HepG2 (cell line): ENCODE data around the gene NCOA4. TPM values are rescaled to one million over a fixed set of nuclear protein-coding genes. Genes with fewer than 3 reads are reported as not detected.

Experiments used
- ATAC-seq: fragments of 200-7000 bp; cut with Tn5 transposase; 3 replicates; pipeline ENCODE4 v1.9.1; 2020; ENCODE audit warnings: mild to moderate bottlenecking, moderate library complexity
- BruUV-seq: library from RNA; stranded (reverse); fragments of 400-500 nt; replicated peaks from 2 replicates; lab custom pipeline; 2021; lab: Mats Ljungman, UMichigan
- CTCF ChIA-PET: fragments of 300-600 bp; formaldehyde crosslinking; extraction: SDS; loops from one replicate; lab custom pipeline; 2021; ENCODE audit warnings: low total read pairs, inconsistent platforms, low intra/inter-chr PET ratio; lab: Yijun Ruan, JAX
- POLR2A ChIA-PET: fragments of 350-600 bp; sonication (Branson Sonifier 250); formaldehyde crosslinking; loops from one replicate; lab custom pipeline; 2020; ENCODE audit warnings: antibody characterized with exemption, inconsistent platforms; lab: Yijun Ruan, JAX
- DNase-seq: peaks from one replicate; pipeline ENCODE4 v3.0.0-alpha.2; 2015; ENCODE audit warnings: low spot score
- FAIRE-seq: peaks from 3 replicates; lab custom pipeline; 2011; peaks lifted over from hg19 to GRCh38; lab: Jason Lieb, UNC
- H2AFZ ChIP-seq: one replicate; pipeline ENCODE4 v1.6.1; 2011; ENCODE audit warnings: low read length, inconsistent platforms
- H3K27ac ChIP-seq: fragments of 300-600 bp; 3 replicates; pipeline ENCODE4 v1.8.0; 2011; ENCODE audit warnings: mixed run types, mild to moderate bottlenecking, mixed read lengths, low read length, inconsistent platforms; ENCODE audit not compliant: insufficient read depth; ENCODE audit errors: extremely low read length
- H3K27me3 ChIP-seq, 2 experiments: fragments of 200-600 bp in 1 of 2; 2 replicates in 1 of 2; 3 replicates in 1 of 2; pipeline versions ENCODE4 v1.6.0 to v1.8.0; 2011; ENCODE audit warnings: low read length in 2 of 2, mild to moderate bottlenecking in 2 of 2, moderate library complexity in 2 of 2, inconsistent platforms in 1 of 2; ENCODE audit not compliant: insufficient read depth in 2 of 2, control insufficient read depth in 1 of 2
- H3K36me3 ChIP-seq, 2 experiments: fragments of 200-600 bp in 1 of 2; replicated peaks in 1 of 2; 2 replicates in 1 of 2; 3 replicates in 1 of 2; pipeline versions ENCODE4 v1.5.1 to v1.8.0; 2011; ENCODE audit warnings: low read length in 2 of 2, inconsistent platforms in 1 of 2; ENCODE audit not compliant: insufficient read depth in 2 of 2, control insufficient read depth in 1 of 2
- H3K4me1 ChIP-seq: 2 replicates; pipeline ENCODE4 v1.5.1; 2012; ENCODE audit warnings: low read length, inconsistent platforms; ENCODE audit not compliant: insufficient read depth
- H3K4me2 ChIP-seq: 2 replicates; pipeline ENCODE4 v1.6.0; 2011; ENCODE audit warnings: low read depth, low read length, inconsistent platforms
- H3K4me3 ChIP-seq, 3 experiments: fragments of 200-600 bp in 1 of 3; sonication (generic), shearing (Covaris generic) in 1 of 3; replicated peaks in 1 of 3; 2 replicates each; pipeline ENCODE4 v1.5.1; 2011 to 2016; ENCODE audit warnings: low read length in 3 of 3, inconsistent platforms in 2 of 3, low read depth in 2 of 3, mild to moderate bottlenecking in 2 of 3, control low read depth in 1 of 3, mixed read lengths in 1 of 3; ENCODE audit not compliant: insufficient read depth in 1 of 3
- H3K79me2 ChIP-seq: one replicate; pipeline ENCODE4 v1.6.1; 2011; ENCODE audit warnings: low read length, inconsistent platforms; ENCODE audit not compliant: insufficient read depth
- H3K9ac ChIP-seq: 2 replicates; pipeline ENCODE4 v1.6.0; 2011; ENCODE audit warnings: mild to moderate bottlenecking, low read depth, low read length, inconsistent platforms; ENCODE audit not compliant: insufficient read depth
- H3K9me3 ChIP-seq: 2 replicates; pipeline ENCODE4 v1.5.1; 2012; ENCODE audit warnings: mild to moderate bottlenecking, low read length
- H4K20me1 ChIP-seq: 2 replicates; pipeline ENCODE4 v1.6.0; 2011; ENCODE audit warnings: inconsistent platforms, mild to moderate bottlenecking, low read length, moderate library complexity; ENCODE audit not compliant: insufficient read depth
- CCAR2 ChIP-seq: fragments of 200-400 bp; formaldehyde crosslinking; optimal IDR thresholded peaks from 2 replicates; pipeline ENCODE3; 2018; ENCODE audit warnings: low read depth, mild to moderate bottlenecking, low read length, moderate library complexity
- GABPA ChIP-seq, 2 experiments: IDR thresholded peaks; 2 replicates each; pipeline ENCODE4 v1.6.1; 2011 to 2016; ENCODE audit warnings: low read depth in 2 of 2, low read length in 1 of 2, missing biosample characterization in 1 of 2, missing genetic modification characterization in 1 of 2
- GATAD2A ChIP-seq: IDR thresholded peaks from 2 replicates; pipeline ENCODE4 v1.6.1; 2016
- HNRNPK ChIP-seq: fragments of 200-400 bp; formaldehyde crosslinking; IDR thresholded peaks from 2 replicates; pipeline ENCODE4 v1.6.1; 2018; ENCODE audit warnings: low read length, low read depth, moderate library complexity, mild to moderate bottlenecking; ENCODE audit not compliant: poor library complexity, severe bottlenecking
- KDM5B ChIP-seq: sonication (generic); formaldehyde crosslinking; IDR thresholded peaks from 2 replicates; pipeline ENCODE4 v1.4.0; 2020; ENCODE audit warnings: missing genetic modification reagents, mild to moderate bottlenecking, borderline replicate concordance
- MIER3 ChIP-seq: IDR thresholded peaks from 2 replicates; pipeline ENCODE4 v1.6.1; 2016; ENCODE audit warnings: missing compliant biosample characterization, borderline replicate concordance
- ZFX ChIP-seq: sonication (generic); formaldehyde crosslinking; IDR thresholded peaks from 2 replicates; pipeline ENCODE4 v1.4.0; 2020; ENCODE audit warnings: mild to moderate bottlenecking, low read depth, missing genetic modification reagents, moderate library complexity
- ZNF232 ChIP-seq: sonication (generic); formaldehyde crosslinking; IDR thresholded peaks from 2 replicates; pipeline ENCODE4 v1.4.0; 2020; ENCODE audit warnings: missing genetic modification reagents, borderline replicate concordance
- ZNF234 ChIP-seq: sonication (generic); formaldehyde crosslinking; conservative IDR thresholded peaks from 2 replicates; pipeline ENCODE4 v1.5.1; 2020; ENCODE audit warnings: mild to moderate bottlenecking, missing genetic modification reagents
- ZNF670 ChIP-seq: sonication (generic); formaldehyde crosslinking; IDR thresholded peaks from 2 replicates; pipeline ENCODE4 v1.8.0; 2022; ENCODE audit warnings: mild to moderate bottlenecking, missing genetic modification reagents, borderline replicate concordance
- in situ Hi-C: cut with HindIII; loops from 2 replicates; pipeline ENCODE4 v1.10.0; 2017; ENCODE audit warnings: low pct_unique_long_range_greater_than_20kb; ENCODE audit not compliant: extremely low pct_ligation_motif_present
- intact Hi-C: fragments of 100-400 bp; cut with micrococcal nuclease; formaldehyde crosslinking; loops from one replicate; pipeline ENCODE4 v1.10.0; 2022; ENCODE audit not compliant: unreplicated experiment
- polyA plus RNA-seq, 8 experiments: library from polyadenylated mRNA; depleted of rRNA in 3 of 8; stranded (reverse) in 7 of 8; unstranded in 1 of 8; fragments of >200 nt; fragmentation: Illumina TruSeq in 4 of 8; extraction: Trizol in 4 of 8; gene quantifications; 2 replicates each; pipeline versions ENCODE4 v1.2.1 to v1.2.3, GENCODE V29; 2011 to 2016; ENCODE audit warnings: low read depth in 4 of 8, missing spikeins in 1 of 8, mixed read lengths in 1 of 8; ENCODE audit not compliant: insufficient read depth in 1 of 8
- total RNA-seq, 5 experiments: library from RNA; depleted of rRNA; stranded (reverse); fragments of >200 nt; fragmentation: Illumina TruSeq; extraction: Trizol; gene quantifications; 2 replicates each; pipeline ENCODE4 v1.2.3, GENCODE V29; 2016; ENCODE audit warnings: low read depth in 1 of 5
- TF ChIP-seq, protein P1 (sequence below): sonication (generic); formaldehyde crosslinking; IDR thresholded peaks from 2 replicates; pipeline ENCODE4 v1.4.0; 2020; ENCODE audit warnings: missing genetic modification reagents
- TF ChIP-seq, protein P2 (sequence below): sonication (generic); formaldehyde crosslinking; IDR thresholded peaks from 2 replicates; pipeline ENCODE4 v1.4.0; 2020; ENCODE audit warnings: missing genetic modification reagents

The NCOA4 gene
- total and polyA plus RNA-seq, 2 of the 13 experiments (the other 11 are each of a cell fraction or from before 2014, with no cell fraction given): 306 to 400 TPM

DNA sequence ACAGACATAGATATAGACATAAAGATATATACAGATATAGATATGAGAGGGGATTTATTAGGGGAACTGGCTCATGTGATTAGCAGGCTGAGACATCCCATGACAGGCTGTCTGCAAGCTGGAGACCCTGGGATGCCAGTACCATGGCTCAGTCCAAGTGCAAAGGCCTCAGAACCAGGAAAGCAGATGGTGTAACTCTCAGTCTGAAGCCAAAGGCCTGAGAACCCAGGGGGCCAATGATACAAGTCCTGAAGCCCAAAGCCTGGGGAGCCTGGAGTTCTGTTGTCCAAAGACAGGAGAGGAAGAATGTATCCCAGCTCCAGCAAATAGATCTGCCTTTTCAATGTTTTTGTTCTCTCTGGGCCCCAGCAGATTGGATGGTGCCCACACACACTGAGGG lies 5.5 kb downstream of the NCOA4 start:
- Histone ChIP-seq H2AFZ (no peak overlapping the region), H3K27me3 (no peaks in the 10 kb centered on the region; a peak in 1 of 5 replicates), H3K27ac (peak overlapping the region; percentile 48), H3K4me2 (peak overlapping the region; percentile 93), H3K4me3 (peak overlapping the region; percentile 12 to 31 (median 29); a peak in 4 of 6 replicates), H3K36me3 (peaks cover 0 to 6% of the 10 kb centered on the region in 2 experiments; a peak in 2 of 5 replicates), H3K4me1 (peaks cover 54% of the 10 kb centered on the region), H4K20me1 (peaks cover 82% of the 10 kb centered on the region), H3K79me2 (peaks cover 96% of the 10 kb centered on the region), H3K9me3 (no peaks in the 10 kb centered on the region), H3K9ac (peak overlapping the region; percentile 42; the same call in 1 of the 2 replicates)
- intact Hi-C loops: loop anchor here (10.0 kb wide), 1 partner anchor 200 kb away; no protein-coding TSS in a partner anchor
- BruUV-seq: no TSS peak
- ATAC-seq (no peak), DNase-seq (no peak), FAIRE-seq (no peak)
- CTCF ChIA-PET: no interaction called here
- in situ Hi-C loops: no loop called here
- TF ChIP-seq ZNF234 (no peak), GABPA (IDR thresholded peaks at IDR 0.05; ENCODE audit: low read depth, low read length) (no peak), GABPA (CRISPR knock-in tag; IDR thresholded peaks at IDR 0.05; ENCODE audit: low read depth) (no peak), ZNF670 (CRISPR knock-in tag) (0 out of 2 replicates have a peak, but pooled peaks have one; percentile 50), ZNF232 (CRISPR knock-in tag) (no peak), GATAD2A (CRISPR knock-in tag) (no peak), CCAR2 (no peak), ZFX (CRISPR knock-in tag) (peak; percentile 58), MIER3 (CRISPR knock-in tag) (no peak), KDM5B (no peak), HNRNPK (no peak)
- TF ChIP-seq, protein P1, sequence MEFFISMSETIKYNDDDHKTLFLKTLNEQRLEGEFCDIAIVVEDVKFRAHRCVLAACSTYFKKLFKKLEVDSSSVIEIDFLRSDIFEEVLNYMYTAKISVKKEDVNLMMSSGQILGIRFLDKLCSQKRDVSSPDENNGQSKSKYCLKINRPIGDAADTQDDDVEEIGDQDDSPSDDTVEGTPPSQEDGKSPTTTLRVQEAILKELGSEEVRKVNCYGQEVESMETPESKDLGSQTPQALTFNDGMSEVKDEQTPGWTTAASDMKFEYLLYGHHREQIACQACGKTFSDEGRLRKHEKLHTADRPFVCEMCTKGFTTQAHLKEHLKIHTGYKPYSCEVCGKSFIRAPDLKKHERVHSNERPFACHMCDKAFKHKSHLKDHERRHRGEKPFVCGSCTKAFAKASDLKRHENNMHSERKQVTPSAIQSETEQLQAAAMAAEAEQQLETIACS: no peak
- TF ChIP-seq, protein P2, sequence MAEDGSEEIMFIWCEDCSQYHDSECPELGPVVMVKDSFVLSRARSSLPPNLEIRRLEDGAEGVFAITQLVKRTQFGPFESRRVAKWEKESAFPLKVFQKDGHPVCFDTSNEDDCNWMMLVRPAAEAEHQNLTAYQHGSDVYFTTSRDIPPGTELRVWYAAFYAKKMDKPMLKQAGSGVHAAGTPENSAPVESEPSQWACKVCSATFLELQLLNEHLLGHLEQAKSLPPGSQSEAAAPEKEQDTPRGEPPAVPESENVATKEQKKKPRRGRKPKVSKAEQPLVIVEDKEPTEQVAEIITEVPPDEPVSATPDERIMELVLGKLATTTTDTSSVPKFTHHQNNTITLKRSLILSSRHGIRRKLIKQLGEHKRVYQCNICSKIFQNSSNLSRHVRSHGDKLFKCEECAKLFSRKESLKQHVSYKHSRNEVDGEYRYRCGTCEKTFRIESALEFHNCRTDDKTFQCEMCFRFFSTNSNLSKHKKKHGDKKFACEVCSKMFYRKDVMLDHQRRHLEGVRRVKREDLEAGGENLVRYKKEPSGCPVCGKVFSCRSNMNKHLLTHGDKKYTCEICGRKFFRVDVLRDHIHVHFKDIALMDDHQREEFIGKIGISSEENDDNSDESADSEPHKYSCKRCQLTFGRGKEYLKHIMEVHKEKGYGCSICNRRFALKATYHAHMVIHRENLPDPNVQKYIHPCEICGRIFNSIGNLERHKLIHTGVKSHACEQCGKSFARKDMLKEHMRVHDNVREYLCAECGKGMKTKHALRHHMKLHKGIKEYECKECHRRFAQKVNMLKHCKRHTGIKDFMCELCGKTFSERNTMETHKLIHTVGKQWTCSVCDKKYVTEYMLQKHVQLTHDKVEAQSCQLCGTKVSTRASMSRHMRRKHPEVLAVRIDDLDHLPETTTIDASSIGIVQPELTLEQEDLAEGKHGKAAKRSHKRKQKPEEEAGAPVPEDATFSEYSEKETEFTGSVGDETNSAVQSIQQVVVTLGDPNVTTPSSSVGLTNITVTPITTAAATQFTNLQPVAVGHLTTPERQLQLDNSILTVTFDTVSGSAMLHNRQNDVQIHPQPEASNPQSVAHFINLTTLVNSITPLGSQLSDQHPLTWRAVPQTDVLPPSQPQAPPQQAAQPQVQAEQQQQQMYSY (CRISPR knock-in tag): no peak
- POLR2A ChIA-PET: interaction anchor here (0.8 to 8.7 kb wide), 4 partner anchors 7 to 42 kb away, joined by 3 to 147 read pairs (median 28); no protein-coding TSS in a partner anchor
